Aortic smooth muscle cell (primary cell): ENCODE data around the gene GALT. TPM values are rescaled to one million over a fixed set of nuclear protein-coding genes. Genes with fewer than 3 reads are reported as not detected.

Experiments used
- total RNA-seq: library from RNA; depleted of rRNA; stranded (reverse); fragments of >200 nt; gene quantifications from 2 replicates; pipeline ENCODE4 v1.2.3, GENCODE V29; 2014

GALT gene
- total RNA-seq = 26.8 and 34.8 TPM in 2 replicates

GRCh38 chr9:34646211-34647083 is at the start of gene GALT:
TSS of gene GALT (plus strand) at chr9:34646675. CDS start at chr9:34646705, 30 bp downstream.

GRCh38 chr9:34611811-34612787 is 34.4 kb upstream of the GALT start, which contains the start of gene RPP25L:
TSS of gene RPP25L (minus strand) at chr9:34612097. CDS start at chr9:34611296, 801 bp downstream.

GRCh38 chr9:34620061-34620994 is 26.1 kb upstream of the GALT start, which contains the start of gene DCTN3:
TSS of gene DCTN3 (minus strand) at chr9:34620495. CDS start at chr9:34620464, 31 bp downstream.

DNA sequence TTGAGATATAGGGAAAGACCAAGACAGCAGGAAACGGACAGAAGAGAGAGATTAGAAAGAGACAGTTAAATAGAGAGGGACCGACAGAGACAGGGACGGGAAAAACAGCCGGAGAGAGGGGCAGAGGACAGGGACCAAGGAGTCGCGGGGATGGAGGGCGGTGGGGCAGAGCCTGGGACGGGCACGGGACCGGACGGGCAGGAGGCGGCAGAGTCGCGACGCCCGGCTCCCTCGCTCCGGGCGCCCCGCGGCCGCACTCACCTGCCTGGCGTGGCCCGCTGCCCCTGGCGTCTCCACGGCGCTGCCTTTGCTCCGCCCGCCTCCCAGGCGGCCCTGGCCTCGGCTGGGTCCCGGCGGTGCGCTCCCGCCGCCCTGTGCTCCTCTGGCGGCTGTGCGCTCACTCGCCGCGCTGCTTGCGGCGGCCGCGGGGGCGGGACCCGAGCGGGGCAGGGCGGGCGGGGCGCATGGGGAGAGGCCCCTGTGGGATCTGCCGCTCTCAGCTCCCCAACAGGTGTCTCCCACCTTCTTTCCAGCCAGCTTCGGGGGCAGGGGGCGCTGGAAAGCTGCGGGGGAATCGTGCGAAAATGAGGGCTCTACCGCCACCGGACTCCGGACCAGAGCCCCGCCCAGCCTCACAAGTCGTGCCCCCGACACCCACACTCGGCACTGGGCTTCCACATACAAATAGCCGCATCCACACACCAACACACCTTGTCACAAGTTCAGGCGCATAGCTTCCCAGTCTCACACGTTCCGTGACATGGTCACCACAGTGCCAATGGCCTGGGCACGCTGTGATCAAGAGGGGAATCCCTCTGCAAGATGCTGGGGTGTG is 17.6 kb upstream of the GALT start, which contains the start of gene ARID3C:
TSS of gene ARID3C (minus strand) at position 411 of the 835 bp plus-strand sequence. CDS start 1,052 bp downstream, outside the sequence.

GRCh38 chr9:34637356-34638137 is 8.9 kb upstream of the GALT start, which contains the start of gene SIGMAR1:
TSS of gene SIGMAR1 (minus strand) at chr9:34637787. CDS start at chr9:34637697, 90 bp downstream.

GRCh38 chr9:34651876-34652601 is 5.6 kb downstream of the GALT start, which contains the start of gene IL11RA:
TSS of gene IL11RA (plus strand) at chr9:34652185. CDS start at chr9:34655218, 3,033 bp downstream.

DNA sequence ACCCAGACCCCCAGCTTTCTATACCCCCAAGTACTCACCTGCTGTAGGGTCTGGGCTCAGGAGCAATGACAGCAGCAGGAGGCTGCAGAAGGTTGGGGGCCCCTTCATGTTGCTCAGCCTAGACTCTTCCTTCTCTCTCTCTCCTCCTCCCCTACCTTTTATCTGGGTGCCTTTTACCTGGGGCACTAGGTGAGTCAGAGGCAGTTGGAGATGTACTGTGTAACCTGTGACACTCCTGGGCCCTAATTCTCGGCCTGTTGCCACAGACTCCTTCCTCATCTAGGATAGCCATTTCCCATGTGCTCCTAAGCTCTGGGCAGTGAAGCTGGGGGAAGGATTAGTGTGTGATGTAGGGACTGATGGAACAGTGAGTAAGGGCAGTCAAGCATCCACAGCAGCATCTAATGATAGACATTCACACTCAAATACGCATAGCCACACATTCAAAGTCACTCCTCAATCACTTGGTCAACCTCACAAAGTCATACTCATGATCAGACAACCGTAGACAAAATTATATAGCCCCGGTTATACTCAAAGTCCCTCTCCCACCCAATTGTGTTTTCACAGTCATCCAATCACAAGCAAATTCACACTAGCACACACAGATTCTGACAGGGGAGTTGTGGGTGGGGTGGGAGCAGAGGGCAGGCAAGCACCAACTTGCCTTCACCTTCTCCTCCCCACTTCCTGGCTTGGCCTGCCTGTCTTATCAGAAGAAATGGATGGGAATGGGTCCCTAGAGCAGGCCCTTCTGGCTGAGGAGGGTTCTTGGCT is 16.2 kb downstream of the GALT start, which contains the start of gene CCL27:
TSS of gene CCL27 (minus strand) at position 132 of the 777 bp plus-strand sequence. CDS start at position 108, 24 bp downstream.

GRCh38 chr9:34690983-34691935 is 44.8 kb downstream of the GALT start, which contains the start of gene CCL19:
TSS of gene CCL19 (minus strand) at chr9:34691276. CDS start at chr9:34691139, 137 bp downstream.

Other genes starting within 250 kb of the GALT start
- gene FAM219A, start 188.1 kb upstream of the GALT start, total RNA-seq = 5.9 and 6.2 TPM in 2 replicates
- gene DNAI1, start 187.9 kb upstream of the GALT start, total RNA-seq = not detected in 2 replicates
- gene ENHO, start 123.7 kb upstream of the GALT start, total RNA-seq = not detected in 2 replicates
- gene CNTFR, start 57.0 kb upstream of the GALT start, total RNA-seq = not detected in 2 replicates
- gene RPP25L, start 34.6 kb upstream of the GALT start, total RNA-seq = 13.1 and 13.2 TPM in 2 replicates
- 147 and 175 TPM in 2 replicates for gene DCTN3, start 26.2 kb upstream of the GALT start, total RNA-seq
- gene ARID3C, start 17.6 kb upstream of the GALT start, total RNA-seq = 0.31 TPM in 1 of 2 replicates, not detected in the other
- gene SIGMAR1, start 8.9 kb upstream of the GALT start, total RNA-seq = 40.0 and 56.3 TPM in 2 replicates
- gene IL11RA, start 5.5 kb downstream of the GALT start, total RNA-seq = 23.4 and 31.1 TPM in 2 replicates
- gene CCL27, start 16.0 kb downstream of the GALT start, total RNA-seq = not detected in 2 replicates
- not detected in 2 replicates for gene CCL19, start 44.6 kb downstream of the GALT start, total RNA-seq
- gene CCL21, start 63.5 kb downstream of the GALT start, total RNA-seq = not detected in 2 replicates